Stimulated activated CD4-positive, alpha-beta T cell treated with anti-CD3 and anti-CD28 coated beads, Interleukin-1b, Interleukin-23, amount 100 ng/mL, for 24 hours (primary cell): ENCODE data around the gene PIEZO1.
A peak's percentile ranks its signal among the peaks of the same experiment; 100 is the strongest.

Source experiments
- DNase-seq, 4 experiments: peaks; one replicate each; pipeline ENCODE4 v3.0.0-alpha.2; 2020; ENCODE audit warnings: low read depth in 4 of 4, low spot score in 1 of 4

PIEZO1 gene

DNA sequence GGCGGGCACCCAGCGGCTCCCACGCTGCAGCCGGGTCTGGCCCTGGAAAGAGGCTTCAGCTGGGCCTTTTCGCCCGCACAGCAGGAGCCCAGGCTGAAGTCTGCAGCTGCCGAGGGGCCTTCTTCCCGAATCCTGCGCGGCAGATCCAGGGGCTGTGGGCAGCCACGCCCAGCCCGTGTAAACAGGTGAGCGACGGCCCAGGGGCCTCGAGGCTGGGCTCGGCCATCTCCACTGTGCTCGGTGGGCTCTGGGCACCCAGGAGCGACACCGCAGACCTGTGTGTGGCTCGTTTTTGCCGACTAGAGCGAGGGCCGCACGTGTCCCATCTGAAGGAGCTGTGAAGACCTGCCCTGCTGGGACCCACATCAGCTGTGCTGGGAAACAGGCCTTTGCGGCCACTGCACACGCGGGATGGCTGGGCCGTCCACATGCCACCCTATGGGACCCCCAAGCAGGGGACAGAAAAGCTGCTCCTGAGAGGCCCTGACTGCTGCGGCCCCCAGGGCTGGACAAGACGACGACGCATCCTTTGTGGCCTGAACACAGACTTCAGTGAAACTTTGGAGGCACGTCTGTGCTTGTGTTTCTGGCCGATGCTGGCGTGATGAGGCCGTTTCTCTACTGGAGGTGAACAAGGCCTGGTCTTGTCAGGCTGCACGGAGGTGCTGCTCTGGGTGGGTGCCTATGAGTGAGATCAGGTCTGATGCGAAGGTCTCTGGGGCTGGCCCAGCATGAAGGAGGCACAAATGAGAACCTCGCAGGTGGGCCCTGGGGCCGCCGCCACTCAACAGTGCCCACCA is 31.9 kb upstream of the PIEZO1 start:
- DNase-seq = no peak

DNA sequence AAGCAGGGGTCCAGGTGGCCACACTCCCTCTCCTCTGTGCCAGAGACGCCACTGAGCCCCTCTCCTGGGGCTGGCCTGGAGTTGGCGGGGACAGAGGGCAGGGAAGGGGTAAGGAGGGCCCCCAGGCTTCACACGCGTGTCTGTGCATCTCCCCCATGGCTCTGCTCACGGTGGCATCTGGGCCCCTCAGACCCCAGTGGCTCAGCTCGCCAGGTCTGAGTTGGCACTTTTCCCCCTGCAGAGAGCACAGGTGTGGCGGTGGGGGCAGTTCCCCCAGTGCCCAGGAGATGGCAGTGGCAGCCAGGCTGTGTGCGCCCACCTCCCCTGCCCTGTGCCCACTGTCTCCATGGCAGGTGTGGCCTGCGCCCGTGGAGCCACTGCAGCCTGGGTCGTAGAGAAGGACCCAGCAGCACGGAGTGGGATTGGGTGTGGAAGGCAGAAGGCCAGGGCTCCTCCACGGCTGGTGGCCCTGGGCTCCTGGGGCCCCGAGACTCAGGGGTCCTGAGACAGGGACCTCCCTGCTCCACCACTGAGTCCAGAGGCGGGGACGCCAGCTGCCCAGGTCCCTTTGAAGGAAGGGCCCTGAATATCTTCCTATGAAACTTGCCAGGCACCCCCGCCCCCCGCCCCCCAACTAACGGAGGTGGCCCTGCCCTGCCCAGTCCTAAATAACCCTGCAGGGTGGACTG is 31.0 kb upstream of the PIEZO1 start:
- no peak for DNase-seq

DNA sequence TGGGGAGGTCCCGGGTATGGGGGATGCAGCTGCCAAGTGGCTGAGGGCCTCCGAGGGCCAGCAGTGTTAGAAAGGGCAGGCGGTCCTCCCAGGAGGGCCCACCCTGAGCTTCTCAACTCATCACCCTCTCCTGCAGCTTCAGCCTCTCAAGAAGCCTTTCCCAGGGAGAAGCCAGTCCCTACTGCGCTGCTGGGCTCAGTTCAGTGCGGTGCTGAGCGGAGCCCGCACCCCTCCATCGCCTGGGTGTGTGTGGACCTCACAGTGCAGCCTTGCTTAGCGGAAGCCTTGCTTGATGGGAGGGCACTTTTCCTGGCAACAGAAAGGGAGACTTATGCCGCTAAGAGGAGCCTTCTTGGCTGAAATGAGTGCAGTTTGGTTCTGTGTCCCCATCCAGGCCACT is 30.2 kb upstream of the PIEZO1 start:
- no peak for DNase-seq

DNA sequence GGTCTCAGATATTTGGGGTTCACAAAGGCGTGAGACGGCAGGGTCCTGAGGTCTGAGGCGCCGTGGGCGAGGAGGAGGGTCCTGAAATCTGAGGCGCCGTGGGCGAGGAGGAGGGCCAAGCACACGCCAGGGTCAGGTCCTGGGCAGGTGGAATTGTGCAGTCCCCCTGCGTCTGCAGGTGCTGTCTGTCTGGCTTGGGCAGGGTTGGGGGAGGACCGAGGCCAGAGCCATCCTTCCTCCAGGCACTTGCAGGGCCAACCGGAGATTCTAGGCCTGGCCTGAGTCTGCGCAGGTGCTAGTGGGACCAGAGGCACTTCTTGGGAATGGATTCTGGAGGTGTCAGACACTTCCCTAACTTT is 29.1 kb upstream of the PIEZO1 start:
- DNase-seq = no peak

- DNase-seq = no peak
Measured at GRCh38 chr16:88813269-88814143, 28.5 kb upstream of the PIEZO1 start.

GRCh38 chr16:88812513-88813268 is 27.7 kb upstream of the PIEZO1 start:
- no peak for DNase-seq

DNA sequence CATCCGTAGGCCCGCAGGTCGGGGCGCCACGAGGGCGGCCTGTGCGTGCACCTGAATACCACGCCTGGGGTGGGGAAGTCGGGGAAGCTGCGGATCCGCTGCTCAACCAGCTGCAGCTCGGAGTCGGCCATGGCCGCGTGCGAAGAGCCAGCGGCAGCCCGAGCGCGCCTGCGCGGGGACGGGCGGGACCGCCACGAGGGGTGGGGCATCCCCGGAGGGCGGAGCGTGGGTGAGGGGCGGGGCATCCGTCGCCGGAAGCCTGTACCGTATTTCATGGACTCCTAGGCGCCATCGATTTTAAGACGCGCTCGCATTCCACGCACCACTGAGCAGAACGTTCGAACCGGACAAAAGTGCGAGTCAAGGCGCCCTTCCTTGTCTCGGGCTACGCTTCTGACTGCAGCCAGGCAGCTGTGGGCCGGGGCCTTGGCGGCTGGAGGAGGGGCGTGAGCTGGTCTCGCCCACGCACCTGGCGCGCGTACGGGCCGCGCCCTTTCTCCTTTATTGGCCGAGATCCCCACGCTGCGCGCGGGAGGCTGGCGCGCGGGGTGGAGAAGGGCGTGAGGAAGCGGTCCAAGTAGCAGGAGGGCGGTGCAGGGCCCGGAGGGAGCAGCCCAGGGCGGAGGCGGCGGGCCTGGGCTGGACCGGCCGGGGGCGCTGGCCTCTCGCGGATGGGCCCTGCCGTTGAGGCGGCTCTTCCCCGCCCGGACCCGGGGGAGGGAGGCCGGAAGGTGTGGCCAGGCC is 26.9 kb upstream of the PIEZO1 start, which contains the start of gene APRT:
Gene APRT (minus strand): TSS at position 160 of the 744 bp plus-strand sequence. CDS start 29 bp downstream, at position 131.
- DNase-seq = peak; percentile 93 to 98 (median 94)

DNA sequence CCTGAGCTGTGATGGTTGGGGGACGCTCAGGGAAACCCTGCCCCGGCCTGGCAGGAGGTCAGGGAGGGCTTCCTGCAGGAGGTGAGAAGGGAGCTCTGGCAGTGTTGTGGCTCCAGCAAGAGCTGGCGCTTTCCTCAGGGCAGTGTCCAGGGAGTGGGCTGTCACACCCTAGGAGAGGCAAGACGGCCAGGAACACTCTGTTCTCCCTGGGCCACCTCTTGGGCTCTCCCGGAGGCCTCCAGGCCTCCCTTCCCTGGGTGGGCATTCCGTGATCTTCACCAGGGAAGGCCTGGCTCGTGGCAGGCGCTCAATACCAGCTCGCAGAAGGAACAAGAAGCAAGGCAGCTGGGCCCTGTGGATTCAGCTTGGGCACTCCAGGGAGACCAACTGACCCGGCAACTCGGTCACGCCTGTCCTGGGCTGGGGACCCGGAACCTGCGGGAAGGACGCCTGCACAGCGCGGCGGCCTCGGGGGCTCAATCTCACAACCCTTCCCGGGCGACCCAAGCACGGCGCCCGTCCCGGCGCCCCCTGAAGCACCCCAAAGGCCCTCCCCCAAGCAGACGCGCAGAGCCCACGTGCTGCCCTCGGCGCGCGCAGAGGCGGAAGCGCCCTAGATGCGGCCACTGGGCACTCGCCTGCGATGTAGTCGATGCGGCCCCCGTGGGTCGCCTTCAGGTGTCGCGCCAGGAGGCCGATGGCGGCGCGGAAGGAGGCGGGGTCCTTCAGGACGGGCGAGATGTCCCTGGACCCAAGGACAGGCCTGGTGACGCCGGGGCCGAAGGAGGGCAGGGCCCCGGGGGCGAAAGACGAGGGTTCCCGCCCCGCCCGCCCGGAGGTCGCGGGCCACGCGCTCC is 26.1 kb upstream of the PIEZO1 start:
- DNase-seq = peak in 2 of 4 experiments; percentile 33 to 58

GRCh38 chr16:88810166-88810911 is 25.3 kb upstream of the PIEZO1 start:
- DNase-seq = no peak

DNA sequence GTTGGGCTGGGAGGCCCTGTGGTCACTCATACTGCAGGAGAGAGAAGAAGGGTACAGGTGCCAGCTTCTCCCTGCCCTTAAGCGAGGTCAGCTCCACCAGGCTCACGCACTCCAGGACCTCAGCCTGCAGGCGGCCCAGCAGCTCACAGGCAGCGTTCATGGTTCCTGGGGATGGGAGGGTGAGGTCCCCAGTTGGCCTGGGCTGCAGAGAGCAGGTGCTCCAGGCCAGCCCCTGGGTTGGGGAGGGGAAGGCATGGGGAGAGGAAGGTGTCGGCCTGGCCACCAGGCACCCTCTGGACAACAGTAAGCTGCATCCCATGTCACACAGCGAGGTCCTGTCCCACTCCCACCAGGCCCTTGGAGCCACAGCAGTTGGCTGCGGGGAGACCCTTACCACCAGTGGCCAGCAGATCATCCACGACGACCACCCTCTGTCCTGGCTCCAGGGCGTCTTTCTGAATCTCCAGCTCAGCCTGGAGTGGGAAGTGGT is 24.7 kb upstream of the PIEZO1 start:
- no peak for DNase-seq

DNA sequence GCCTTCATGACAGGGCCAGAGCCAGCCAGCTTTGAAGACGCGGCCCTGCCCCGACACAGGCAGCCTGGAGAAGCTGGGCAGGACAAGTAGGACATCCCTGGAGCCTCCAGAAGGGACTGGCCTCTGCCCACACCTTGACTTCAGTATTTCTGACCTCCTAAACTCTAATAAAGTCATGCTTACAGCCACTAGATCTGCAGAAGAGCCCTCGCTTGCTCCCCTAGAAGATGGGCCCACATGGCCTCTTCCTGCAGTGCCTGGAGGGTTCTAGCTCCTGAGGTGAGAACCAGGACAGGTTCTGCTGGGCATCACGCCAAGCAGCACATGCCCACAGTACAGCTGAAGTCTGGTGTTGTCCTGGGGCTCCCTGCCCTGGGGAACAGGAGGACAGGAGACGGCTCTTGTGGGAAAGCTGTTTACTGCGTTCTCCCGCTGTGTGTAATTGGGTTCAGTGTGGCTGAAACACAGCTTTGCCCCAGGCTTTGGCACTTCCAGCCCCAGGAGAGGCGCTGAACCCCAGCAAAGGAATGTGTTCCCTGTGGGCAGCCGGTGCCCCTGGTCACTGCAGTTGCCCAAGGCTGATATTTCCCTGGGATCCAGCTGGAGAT is 24.2 kb upstream of the PIEZO1 start:
- DNase-seq = no peak

GRCh38 chr16:88807626-88808453 is 22.8 kb upstream of the PIEZO1 start:
- DNase-seq = no peak

DNA sequence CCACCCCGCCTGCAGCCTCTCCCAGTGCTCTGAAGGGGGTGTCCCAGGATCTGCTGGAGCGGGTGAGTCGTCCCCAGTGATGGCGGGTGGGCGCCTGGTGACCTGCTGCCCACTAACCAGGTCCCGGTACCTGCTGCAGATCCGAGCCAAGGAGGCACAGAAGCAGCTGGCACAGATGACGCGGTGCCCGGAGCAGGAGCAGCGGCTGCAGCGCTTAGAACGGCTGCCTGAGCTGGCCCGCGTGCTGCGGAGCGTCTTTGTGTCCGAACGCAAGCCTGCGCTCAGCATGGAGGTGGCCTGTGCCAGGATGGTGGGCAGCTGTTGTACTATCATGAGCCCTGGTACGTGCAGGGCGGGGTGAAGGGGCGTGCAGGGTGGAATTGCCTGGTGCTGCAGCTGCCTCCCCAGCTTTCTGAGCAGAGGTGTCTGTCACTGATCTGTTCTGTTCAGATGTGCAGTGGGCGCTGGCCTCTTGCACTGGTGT is 22.2 kb upstream of the PIEZO1 start:
- no peak for DNase-seq

DNA sequence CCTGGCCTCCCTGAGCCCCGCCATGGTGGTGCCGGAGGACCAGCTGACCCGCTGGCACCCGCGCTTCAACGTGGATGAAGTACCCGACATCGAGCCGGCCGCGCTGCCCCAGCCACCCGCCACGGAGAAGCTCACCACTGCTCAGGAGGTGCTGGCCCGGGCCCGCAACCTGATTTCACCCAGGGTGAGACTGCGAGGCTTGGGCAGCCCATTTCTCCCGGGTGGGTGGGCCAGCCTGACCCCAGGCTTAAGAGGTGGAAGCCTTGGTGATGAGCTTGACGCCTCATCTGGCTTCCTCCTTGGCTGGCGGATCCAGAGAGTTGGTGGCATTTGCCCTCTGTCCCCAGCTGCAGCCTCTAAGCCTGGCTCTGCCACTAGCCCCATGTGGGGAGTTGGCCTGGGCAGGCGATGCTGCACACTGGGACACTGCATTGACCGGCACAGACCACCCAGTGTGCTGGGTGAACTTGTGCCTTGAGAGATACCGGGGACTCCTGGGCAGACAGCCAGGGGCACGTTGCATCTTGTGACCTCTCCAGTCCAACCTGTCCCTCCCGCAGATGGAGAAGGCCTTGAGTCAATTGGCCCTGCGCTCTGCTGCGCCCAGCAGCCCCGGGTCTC is 21.6 kb upstream of the PIEZO1 start:
- DNase-seq = no peak

GRCh38 chr16:88805887-88806393 is 20.9 kb upstream of the PIEZO1 start:
- no peak for DNase-seq

DNA sequence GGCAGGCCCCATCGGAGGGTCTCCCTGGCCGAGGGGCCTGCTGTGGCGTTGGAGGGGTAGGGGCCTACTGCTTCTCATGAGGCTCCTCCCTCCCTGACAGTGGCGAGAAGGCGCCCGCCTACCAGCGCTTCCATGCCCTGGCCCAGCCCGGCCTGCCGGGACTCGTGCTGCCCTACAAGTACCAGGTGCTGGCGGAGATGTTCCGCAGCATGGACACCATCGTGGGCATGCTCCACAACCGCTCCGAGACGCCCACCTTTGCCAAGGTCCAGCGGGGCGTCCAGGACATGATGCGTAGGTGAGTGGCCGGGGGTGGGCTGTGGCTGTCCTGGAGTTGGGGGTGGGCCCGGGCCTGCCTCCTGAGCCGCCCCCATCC is 20.3 kb upstream of the PIEZO1 start:
- no peak for DNase-seq
